Endothelial cell of umbilical vein (primary cell): ENCODE data around the gene NRG3. TPM values are rescaled to one million over a fixed set of nuclear protein-coding genes. Genes with fewer than 3 reads are reported as not detected.

Experiments used
- BruUV-seq: library from RNA; stranded (reverse); fragments of 400-500 nt; replicated peaks from 2 replicates; lab custom pipeline; 2021; lab: Mats Ljungman, UMichigan
- CTCF ChIA-PET: fragments of 300-600, 350-600 bp; sonication (Branson Sonifier 250); formaldehyde crosslinking; loops from one replicate; lab custom pipeline; 2021; ENCODE audit warnings: antibody characterized with exemption, inconsistent platforms; lab: Charles Lee
- POLR2A ChIA-PET: fragments of 300-600, 350-600 bp; sonication (Branson Sonifier 250); formaldehyde crosslinking; loops from one replicate; lab custom pipeline; 2021; ENCODE audit warnings: antibody characterized with exemption, inconsistent platforms; lab: Charles Lee
- DNase-seq: peaks from one replicate; pipeline ENCODE4 v3.0.0-alpha.2; 2011; ENCODE audit warnings: low read depth, low spot score
- FAIRE-seq: peaks from 2 replicates; lab custom pipeline; 2011; peaks lifted over from hg19 to GRCh38; lab: Jason Lieb, UNC
- H2AFZ ChIP-seq: 2 replicates; pipeline ENCODE4 v1.6.0; 2012; ENCODE audit warnings: low read depth, low read length, control low read depth, inconsistent platforms
- H3K27ac ChIP-seq: 2 replicates; pipeline ENCODE4 v1.5.1; 2011; ENCODE audit warnings: low read depth, mild to moderate bottlenecking, control low read depth, low read length, moderate library complexity; ENCODE audit not compliant: insufficient read depth
- H3K27me3 ChIP-seq, 2 experiments: 2 replicates each; pipeline versions ENCODE4 v1.6.0 to v1.6.1; 2011; ENCODE audit warnings: low read length in 2 of 2, mixed read lengths in 1 of 2; ENCODE audit not compliant: control insufficient read depth in 2 of 2, insufficient read depth in 2 of 2
- H3K36me3 ChIP-seq, 2 experiments: 2 replicates in 1 of 2; 3 replicates in 1 of 2; pipeline ENCODE4 v1.5.1; 2011; ENCODE audit warnings: low read length in 2 of 2, mild to moderate bottlenecking in 1 of 2, moderate library complexity in 1 of 2; ENCODE audit not compliant: control insufficient read depth in 2 of 2, insufficient read depth in 2 of 2; ENCODE audit errors: extremely low read depth in 1 of 2
- H3K4me1 ChIP-seq: 3 replicates; pipeline ENCODE4 v1.5.1; 2011; ENCODE audit warnings: mild to moderate bottlenecking, low read length; ENCODE audit not compliant: control insufficient read depth, insufficient read depth; ENCODE audit errors: extremely low read depth
- H3K4me2 ChIP-seq: 2 replicates; pipeline ENCODE4 v1.6.1; 2011; ENCODE audit warnings: low read length, control low read depth, mixed read lengths; ENCODE audit not compliant: insufficient read depth
- H3K4me3 ChIP-seq, 3 experiments: fragments of 200-600 bp in 1 of 3; sonication (generic), shearing (Covaris generic) in 1 of 3; replicated peaks in 1 of 3; 2 replicates each; pipeline ENCODE4 v1.5.1; 2011 to 2016; ENCODE audit warnings: control low read depth in 3 of 3, low read length in 3 of 3, mild to moderate bottlenecking in 2 of 3, inconsistent platforms in 1 of 3, low read depth in 1 of 3, moderate library complexity in 1 of 3; ENCODE audit not compliant: insufficient read depth in 1 of 3
- H3K79me2 ChIP-seq: 2 replicates; pipeline ENCODE4 v1.6.0; 2012; ENCODE audit warnings: low read length, inconsistent platforms; ENCODE audit not compliant: control insufficient read depth, insufficient read depth
- H3K9ac ChIP-seq: replicated peaks from 2 replicates; pipeline ENCODE3; 2011; ENCODE audit warnings: low read length, control low read depth; ENCODE audit not compliant: insufficient read depth; ENCODE audit errors: extremely low read depth
- H3K9me1 ChIP-seq: replicated peaks from 3 replicates; pipeline ENCODE4 v1.6.0; 2011; ENCODE audit warnings: mild to moderate bottlenecking, low read length; ENCODE audit not compliant: control insufficient read depth, insufficient read depth; ENCODE audit errors: extremely low read depth
- H3K9me3 ChIP-seq: replicated peaks from 2 replicates; pipeline ENCODE4 v1.5.1; 2012; ENCODE audit warnings: low read length, inconsistent platforms; ENCODE audit not compliant: control insufficient read depth, insufficient read depth
- H4K20me1 ChIP-seq: replicated peaks from 2 replicates; pipeline ENCODE3; 2011; ENCODE audit warnings: mild to moderate bottlenecking, low read length; ENCODE audit not compliant: control insufficient read depth, insufficient read depth; ENCODE audit errors: extremely low read depth
- EZH2 ChIP-seq: IDR thresholded peaks from 2 replicates; pipeline ENCODE4 v1.6.1; 2012; ENCODE audit warnings: borderline replicate concordance, low read depth, mild to moderate bottlenecking, moderate library complexity, low read length, inconsistent platforms; ENCODE audit not compliant: severe bottlenecking
- FOS ChIP-seq: IDR thresholded peaks from 2 replicates; pipeline ENCODE4 v1.6.1; 2011; ENCODE audit warnings: mild to moderate bottlenecking, low read length, moderate library complexity, borderline replicate concordance; ENCODE audit not compliant: insufficient read depth
- GATA2 ChIP-seq: IDR thresholded peaks from 2 replicates; pipeline ENCODE4 v1.7.0; 2011; ENCODE audit warnings: low read depth, mild to moderate bottlenecking, moderate library complexity, mixed read lengths, low read length; ENCODE audit not compliant: insufficient read length, insufficient read depth
- JUN ChIP-seq: IDR thresholded peaks from 2 replicates; pipeline ENCODE4 v1.6.1; 2011; ENCODE audit warnings: borderline replicate concordance, low read depth; ENCODE audit not compliant: insufficient read length, insufficient read depth
- MYC ChIP-seq: IDR thresholded peaks from one replicate; pipeline ENCODE4 v1.6.1; 2011; ENCODE audit warnings: mild to moderate bottlenecking, low read depth, low read length
- POLR2A ChIP-seq: IDR thresholded peaks from 2 replicates; pipeline ENCODE4 v1.6.1; 2012; ENCODE audit warnings: low read depth, mild to moderate bottlenecking, control low read depth, low read length
- POLR2AphosphoS5 ChIP-seq: IDR thresholded peaks from 2 replicates; pipeline ENCODE4 v1.6.1; 2012; ENCODE audit warnings: low read depth, mild to moderate bottlenecking, control low read depth, low read length, moderate library complexity; ENCODE audit not compliant: insufficient read depth
- dilution Hi-C: fragments of 300-500 bp; cut with MboI; formaldehyde crosslinking; loops from one replicate; pipeline ENCODE4 v1.15.0; 2019; ENCODE audit warnings: low sequenced_read_pairs; ENCODE audit not compliant: extremely low pct_ligation_motif_present
- intact Hi-C: fragments of 100-400 bp; cut with micrococcal nuclease; formaldehyde crosslinking; loops from one replicate; pipeline ENCODE4 v1.10.0; 2022
- polyA plus RNA-seq, 4 experiments: library from polyadenylated mRNA; depleted of rRNA in 3 of 4; stranded (reverse) in 3 of 4; unstranded in 1 of 4; fragments of >200 nt; gene quantifications; 2 replicates each; pipeline versions ENCODE4 v1.2.1 to v1.2.3, GENCODE V29; 2011 to 2012; ENCODE audit warnings: missing spikeins in 1 of 4
- total RNA-seq: library from RNA; stranded (reverse); gene quantifications from 2 replicates; pipeline ENCODE4 v1.2.3, GENCODE V29; 2021
- TF ChIP-seq, protein P1 (sequence below), 2 donors: IDR thresholded peaks; 1 replicate in 1 of 2; 2 replicates in 1 of 2; pipeline ENCODE4 v1.5.1; 2011; ENCODE audit warnings: low read length in 2 of 2, mild to moderate bottlenecking in 2 of 2, moderate library complexity in 2 of 2, control low read depth in 1 of 2, inconsistent platforms in 1 of 2, low read depth in 1 of 2; ENCODE audit not compliant: insufficient read depth in 1 of 2; ENCODE audit errors: extremely low read depth in 1 of 2
- TF ChIP-seq, protein P2 (sequence below): IDR thresholded peaks from 2 replicates; pipeline ENCODE4 v1.6.1; 2011; ENCODE audit not compliant: insufficient read depth, insufficient read length

NRG3 gene
- total and polyA plus RNA-seq, 2 donors (not counting 3 experiments of a cell fraction or from before 2014, with no cell fraction given): 1.9 to 3.9 TPM

DNA sequence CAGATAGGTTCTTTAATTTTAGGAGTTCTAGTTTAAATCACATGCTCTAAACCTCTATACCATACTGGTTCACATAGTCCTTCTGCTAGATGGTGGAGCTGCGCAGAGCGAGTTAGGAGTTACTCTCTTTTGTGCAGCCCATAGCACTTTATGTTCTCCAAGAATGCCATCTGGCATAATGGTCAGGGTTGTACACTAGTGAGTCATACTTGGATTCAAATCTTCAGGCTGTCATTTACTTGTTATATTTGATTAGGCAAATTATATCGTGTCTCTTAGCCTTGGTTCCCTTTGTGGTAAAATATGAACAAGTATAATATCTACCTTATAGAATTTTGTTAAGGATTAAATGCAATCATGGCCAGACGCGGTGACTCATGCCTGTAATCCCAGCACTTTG is 1078.3 kb downstream of the NRG3 start:
- POLR2A ChIA-PET: no interaction called here
- CTCF ChIA-PET: no interaction called here

More for the DNA sequence above, 1078.3 kb downstream of the NRG3 start:
- TF ChIP-seq, protein P1, sequence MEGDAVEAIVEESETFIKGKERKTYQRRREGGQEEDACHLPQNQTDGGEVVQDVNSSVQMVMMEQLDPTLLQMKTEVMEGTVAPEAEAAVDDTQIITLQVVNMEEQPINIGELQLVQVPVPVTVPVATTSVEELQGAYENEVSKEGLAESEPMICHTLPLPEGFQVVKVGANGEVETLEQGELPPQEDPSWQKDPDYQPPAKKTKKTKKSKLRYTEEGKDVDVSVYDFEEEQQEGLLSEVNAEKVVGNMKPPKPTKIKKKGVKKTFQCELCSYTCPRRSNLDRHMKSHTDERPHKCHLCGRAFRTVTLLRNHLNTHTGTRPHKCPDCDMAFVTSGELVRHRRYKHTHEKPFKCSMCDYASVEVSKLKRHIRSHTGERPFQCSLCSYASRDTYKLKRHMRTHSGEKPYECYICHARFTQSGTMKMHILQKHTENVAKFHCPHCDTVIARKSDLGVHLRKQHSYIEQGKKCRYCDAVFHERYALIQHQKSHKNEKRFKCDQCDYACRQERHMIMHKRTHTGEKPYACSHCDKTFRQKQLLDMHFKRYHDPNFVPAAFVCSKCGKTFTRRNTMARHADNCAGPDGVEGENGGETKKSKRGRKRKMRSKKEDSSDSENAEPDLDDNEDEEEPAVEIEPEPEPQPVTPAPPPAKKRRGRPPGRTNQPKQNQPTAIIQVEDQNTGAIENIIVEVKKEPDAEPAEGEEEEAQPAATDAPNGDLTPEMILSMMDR (IDR thresholded peaks at IDR 0.05; ENCODE audit: extremely low read depth in 1 of 2, insufficient read depth in 1 of 2, low read depth in 1 of 2, low read length in 2 of 2): no peak
- TF ChIP-seq, protein P2, sequence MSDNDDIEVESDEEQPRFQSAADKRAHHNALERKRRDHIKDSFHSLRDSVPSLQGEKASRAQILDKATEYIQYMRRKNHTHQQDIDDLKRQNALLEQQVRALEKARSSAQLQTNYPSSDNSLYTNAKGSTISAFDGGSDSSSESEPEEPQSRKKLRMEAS: no peak
- TF ChIP-seq POLR2AphosphoS5: no peak
- no peak for TF ChIP-seq MYC
- TF ChIP-seq POLR2A: no peak
- TF ChIP-seq JUN: no peak
- TF ChIP-seq FOS: no peak
- no peak for TF ChIP-seq GATA2
- TF ChIP-seq EZH2: no peak
- no peak overlapping the region for H3K27ac ChIP-seq
- no peak overlapping the region for H3K4me3 ChIP-seq
- H3K9ac ChIP-seq: no peak overlapping the region
- no TSS peak for BruUV-seq
- H3K27me3 ChIP-seq: no peaks in the 10 kb centered on the region
- FAIRE-seq (no peak), DNase-seq (no peak)
- no peak overlapping the region for H3K4me2 ChIP-seq
- dilution Hi-C loops: no loop called here
- no peaks in the 10 kb centered on the region for H3K9me3 ChIP-seq
- H3K9me1 ChIP-seq: no peaks in the 10 kb centered on the region
- no peaks in the 10 kb centered on the region for H3K36me3 ChIP-seq
- H2AFZ ChIP-seq: no peak overlapping the region
- intact Hi-C loops: no loop called here
- H4K20me1 ChIP-seq: no peaks in the 10 kb centered on the region
- H3K79me2 ChIP-seq: no peaks in the 10 kb centered on the region
- H3K4me1 ChIP-seq: no peaks in the 10 kb centered on the region
